HG03354 (cell line): Measurements from ENCODE around the gene APBB1IP.
"Not testable (repeated sequence)": the region's sequence is repeated elsewhere in the genome, so short reads cannot be mapped to it uniquely, and the experiment has no call there.

ENCODE experiments used
- ATAC-seq: cut with Tn5 transposase; IDR thresholded peaks from one replicate; pipeline ENCODE4 v1.9.1; 2021; ENCODE audit warnings: mild to moderate bottlenecking; ENCODE audit not compliant: unreplicated experiment, poor library complexity, severe bottlenecking

Gene APBB1IP, protein sequence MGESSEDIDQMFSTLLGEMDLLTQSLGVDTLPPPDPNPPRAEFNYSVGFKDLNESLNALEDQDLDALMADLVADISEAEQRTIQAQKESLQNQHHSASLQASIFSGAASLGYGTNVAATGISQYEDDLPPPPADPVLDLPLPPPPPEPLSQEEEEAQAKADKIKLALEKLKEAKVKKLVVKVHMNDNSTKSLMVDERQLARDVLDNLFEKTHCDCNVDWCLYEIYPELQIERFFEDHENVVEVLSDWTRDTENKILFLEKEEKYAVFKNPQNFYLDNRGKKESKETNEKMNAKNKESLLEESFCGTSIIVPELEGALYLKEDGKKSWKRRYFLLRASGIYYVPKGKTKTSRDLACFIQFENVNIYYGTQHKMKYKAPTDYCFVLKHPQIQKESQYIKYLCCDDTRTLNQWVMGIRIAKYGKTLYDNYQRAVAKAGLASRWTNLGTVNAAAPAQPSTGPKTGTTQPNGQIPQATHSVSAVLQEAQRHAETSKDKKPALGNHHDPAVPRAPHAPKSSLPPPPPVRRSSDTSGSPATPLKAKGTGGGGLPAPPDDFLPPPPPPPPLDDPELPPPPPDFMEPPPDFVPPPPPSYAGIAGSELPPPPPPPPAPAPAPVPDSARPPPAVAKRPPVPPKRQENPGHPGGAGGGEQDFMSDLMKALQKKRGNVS

DNA sequence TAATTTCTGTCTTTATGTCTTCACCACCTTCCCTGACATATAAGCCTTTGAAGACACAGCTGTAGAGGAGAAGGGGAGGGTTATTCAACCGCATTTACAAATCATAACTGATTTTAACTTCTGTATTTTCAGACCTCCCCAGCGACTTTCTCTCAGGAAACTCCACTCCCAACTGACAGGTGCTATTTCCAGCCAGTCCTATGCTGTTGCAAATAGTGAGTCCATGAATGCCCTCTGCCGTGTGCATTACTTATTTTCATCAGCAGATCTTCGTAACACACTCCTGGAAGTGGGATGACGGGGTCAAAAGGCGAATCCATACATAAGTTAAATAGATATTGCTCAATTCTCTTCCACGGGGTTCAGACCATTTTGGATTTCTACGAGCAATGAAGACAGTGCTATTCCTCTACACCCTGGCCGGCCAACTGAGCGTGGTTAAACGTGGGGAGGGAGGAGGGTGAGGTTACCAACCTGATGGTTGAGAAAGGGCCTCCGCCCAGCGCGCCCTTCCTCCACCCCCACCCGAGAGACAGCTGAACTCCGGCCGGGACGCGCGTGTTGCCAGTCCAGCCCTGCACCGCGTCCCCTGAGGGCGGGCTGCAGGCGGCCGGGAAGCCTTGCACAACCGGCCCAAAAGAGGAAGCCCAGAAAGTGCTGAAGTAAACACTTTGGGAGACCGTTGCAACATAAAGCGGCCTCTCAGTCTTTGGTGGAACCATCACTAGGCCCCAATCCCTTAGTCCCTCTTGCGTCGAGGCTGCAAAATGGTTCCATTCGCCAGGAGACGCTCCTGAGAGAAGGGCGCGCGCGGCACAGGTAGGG, at the start of gene APBB1IP:
APBB1IP (plus strand) TSS at position 705 of the 825 bp plus-strand sequence. CDS start 53,986 bp downstream, outside the sequence.
- peak; percentile 68 for ATAC-seq

DNA sequence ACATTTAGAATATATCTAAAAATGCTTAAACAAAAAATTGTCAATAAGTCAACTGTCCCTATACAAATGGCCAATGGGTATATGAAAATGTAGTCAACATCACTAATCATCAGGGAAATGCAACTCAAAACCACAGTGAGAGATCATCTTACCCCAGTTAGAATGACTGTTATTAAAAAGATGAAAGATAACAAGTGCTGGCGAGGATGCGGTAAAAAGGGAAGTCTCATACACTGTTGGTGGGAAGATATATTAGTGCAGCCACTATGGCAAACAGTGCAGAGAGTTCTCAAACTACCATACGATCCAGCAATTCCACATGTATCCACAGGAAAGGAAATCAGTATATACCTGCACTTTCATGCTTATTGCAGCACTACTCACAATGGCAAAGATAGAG, 48.6 kb upstream of the APBB1IP start:
- no peak for ATAC-seq

DNA sequence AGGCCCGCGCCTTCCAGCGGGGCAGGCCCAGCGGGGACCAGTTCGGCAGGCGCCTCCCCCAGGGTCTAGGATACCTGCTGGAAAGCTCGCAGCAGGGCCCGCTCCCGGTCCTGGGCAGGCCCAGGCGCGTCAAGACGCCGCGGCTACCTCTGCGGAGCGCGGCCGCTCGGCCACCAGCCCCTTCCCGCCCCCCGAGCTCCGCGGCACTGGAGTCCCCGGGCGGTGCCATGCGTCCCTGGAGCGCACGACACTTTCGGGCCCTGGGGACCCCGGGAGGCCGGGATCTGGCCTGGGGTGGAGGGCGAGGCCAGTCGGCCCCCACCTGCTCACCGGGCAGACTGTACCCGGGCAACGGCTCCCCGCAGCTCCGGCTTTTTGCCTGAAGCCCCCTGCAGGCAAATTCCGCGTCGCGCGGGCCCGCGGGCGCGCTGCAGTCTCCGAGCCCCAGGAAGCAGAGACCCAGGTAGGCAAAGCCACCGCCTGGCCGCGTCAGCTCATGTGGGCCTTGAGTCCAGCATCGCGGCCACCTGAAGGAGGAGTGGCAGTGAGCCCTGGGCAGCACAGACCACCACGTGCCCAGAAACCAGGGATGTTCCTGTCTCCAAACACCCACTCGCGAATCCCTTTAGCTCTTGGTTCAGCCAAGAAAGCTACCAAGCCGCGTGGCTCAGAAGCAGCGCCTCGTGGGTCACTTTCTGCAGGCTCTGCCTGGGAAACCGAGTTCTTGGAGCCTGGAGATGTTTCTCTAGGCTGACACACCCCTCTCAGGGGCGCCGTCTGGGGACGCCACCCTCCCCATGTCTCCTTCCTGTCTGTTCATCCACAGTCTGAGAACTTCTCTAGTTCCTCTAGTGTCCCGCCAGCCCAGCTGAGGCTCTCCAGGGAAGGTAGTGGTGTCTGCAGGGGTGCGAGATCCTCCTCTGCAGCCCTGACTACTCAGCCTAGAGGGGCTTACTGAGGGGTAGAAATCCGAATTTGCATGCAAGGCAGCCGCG, 46.1 kb upstream of the APBB1IP start:
- peak; percentile 64 for ATAC-seq

DNA sequence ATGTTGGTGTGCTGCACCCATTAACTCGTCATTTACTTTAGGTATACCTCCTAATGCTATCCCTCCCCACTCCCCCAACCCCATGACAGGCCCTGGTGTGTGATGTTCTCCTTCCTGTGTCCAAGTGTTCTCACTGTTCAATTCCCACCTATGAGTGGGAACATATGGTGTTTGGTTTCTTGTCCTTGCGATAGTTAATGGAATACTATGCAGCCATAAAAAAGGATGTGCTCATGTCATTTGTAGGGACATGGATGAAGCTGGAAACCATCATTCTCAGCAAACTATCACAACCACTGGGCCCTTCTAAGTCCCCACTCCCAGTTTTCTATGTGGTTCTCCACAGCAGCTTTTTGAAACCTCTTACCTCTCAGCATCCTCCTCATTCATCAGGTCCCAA, 39.8 kb upstream of the APBB1IP start:
- not testable (repeated sequence) for ATAC-seq

DNA sequence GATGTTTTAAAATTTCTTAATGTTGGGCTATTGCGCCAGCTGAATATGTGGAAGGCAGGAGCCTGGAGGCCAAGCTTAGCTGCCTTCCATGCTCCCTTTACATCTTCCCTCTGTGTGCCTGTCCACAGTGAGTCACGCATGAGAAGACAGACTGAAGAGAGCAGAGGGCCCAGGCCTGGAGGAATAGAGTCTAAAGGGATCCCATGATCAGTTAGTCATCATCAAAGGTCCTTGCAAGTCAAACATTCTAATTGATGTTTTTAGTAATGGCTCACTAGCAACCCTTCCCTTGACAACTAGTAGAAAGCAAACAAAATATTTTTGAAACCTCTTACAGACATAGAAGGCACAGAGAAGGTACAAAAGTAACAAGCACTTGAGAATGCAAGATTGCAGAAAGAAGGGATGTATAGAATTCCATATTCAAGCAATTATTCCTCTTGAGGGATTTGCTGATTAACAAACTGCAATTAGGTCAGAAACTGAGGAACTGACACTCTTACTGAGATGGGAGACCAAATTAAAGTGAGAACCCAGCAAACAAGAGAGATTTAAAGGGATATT, 30.7 kb upstream of the APBB1IP start:
- ATAC-seq: no peak

DNA sequence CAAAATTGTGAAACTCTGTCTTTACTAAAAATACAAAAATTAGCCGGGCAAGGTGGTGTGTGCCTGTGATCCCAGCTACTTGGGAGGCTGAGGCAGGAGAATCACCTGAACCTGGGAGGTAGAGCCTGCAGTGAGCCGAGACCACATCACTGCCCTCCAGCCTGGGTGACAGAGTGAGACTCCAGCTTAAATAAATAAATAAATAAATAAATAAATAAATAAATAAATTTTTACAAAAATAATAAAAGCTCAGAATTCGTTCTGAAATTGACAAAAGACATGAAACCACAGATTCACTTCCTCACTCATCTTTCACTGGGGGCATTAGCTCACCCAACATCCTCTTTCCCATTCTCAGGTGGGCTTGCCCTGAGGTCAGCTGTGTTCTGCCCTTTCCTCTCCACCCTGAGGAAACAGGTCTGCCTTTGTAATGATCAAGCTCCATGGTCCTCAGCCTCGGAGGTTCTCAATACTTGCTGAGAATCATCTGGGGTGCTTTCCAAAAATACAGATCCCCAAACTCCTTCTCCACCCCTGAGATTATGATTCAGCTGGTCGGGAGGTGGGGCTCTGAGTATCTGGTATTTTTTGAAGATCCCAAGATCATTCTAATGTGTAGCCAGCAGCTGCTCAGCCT, 29.2 kb upstream of the APBB1IP start:
- ATAC-seq: no peak

DNA sequence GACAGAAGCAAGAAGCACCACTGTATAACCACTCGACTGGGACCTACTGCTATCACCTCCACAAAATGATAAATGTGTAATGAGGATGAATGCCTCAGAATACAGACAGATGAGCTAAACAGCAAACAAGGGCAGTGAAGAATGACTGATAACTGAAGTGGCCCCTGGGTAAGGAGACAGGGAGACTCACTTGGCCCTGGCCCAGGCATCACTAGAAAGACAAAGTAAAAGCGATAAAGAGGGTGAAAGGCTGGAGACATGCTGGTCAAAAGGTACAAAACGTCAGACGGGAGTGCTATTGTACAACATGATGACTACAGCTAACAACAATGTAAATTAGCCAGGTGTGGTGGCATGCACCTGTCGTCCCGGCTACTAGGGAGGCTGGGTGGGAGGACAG, 27.8 kb upstream of the APBB1IP start:
- ATAC-seq: no peak

DNA sequence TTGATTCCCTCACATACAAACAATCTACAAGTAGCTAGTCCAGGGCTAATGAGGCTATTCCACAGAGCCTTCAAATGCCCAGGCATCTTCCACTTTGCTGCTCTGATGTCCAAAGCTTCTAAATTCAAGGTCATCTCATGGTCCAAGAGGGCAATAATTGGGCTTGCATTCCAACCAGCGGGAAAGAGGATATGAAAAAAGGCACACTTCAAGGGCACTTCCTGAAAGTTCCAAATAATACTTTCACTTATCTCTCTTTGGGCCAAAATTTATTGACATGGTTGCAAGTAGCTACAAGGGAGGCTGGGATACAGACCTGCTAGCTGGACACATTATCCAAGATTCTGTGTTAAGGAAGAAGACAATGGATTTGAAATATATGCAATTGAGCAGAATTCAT, 25.2 kb upstream of the APBB1IP start:
- no peak for ATAC-seq

DNA sequence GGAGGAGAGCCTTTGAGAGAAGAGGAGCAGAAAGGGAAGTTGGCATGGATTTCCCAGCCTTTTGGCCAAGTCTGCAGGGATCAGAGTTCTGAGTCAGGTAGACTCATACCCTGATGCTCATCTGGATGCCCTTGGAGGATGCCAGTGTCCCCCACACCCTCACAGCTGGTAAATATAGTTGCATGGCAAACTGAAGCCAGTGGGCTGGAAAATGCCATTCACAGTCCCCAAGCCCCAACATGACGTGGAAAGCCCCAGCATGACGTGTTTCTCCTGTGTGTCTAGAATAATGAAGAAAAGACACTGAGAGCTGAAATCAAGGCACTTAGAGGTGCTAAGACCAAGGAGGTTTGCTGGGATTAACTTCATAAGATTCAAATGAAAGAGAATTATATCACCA, 24.8 kb upstream of the APBB1IP start:
- ATAC-seq: no peak

DNA sequence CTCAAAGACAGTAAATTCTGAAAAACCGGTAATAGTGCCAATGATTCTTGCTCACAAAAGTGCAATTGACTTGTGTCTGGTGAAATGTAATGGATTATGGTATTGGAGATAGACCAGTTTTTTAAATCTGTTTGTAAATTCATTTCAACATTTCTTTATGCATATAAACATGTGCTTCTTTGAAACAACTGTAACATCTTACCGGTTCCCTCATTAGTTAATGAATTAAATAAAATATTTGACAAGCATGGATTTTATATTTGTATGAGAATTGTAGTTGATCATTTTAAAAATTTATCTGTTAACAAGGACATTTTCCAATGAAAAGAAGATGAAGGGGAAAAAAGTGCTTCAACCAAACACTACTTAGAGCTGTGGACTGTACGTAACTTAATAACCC, 21.0 kb upstream of the APBB1IP start:
- ATAC-seq: no peak

DNA sequence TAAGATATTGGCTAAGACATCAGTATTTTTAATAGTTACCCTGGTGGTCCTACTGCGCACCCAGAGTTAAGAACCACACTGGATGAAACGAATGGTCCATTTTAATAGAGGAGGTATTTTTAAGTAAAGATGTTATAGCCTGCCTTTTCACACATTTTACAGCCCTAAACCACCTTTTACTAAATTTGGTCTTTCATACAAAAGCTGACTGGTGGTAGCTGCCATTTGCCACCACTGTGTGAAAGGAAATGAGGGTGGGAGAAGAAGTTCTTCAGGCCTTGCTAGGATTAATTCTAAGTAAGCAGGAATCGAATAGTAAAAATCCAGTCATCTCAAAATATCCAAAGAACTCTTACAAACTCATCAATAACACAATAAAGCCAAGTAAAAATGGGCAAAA, 15.2 kb upstream of the APBB1IP start:
- no peak for ATAC-seq

DNA sequence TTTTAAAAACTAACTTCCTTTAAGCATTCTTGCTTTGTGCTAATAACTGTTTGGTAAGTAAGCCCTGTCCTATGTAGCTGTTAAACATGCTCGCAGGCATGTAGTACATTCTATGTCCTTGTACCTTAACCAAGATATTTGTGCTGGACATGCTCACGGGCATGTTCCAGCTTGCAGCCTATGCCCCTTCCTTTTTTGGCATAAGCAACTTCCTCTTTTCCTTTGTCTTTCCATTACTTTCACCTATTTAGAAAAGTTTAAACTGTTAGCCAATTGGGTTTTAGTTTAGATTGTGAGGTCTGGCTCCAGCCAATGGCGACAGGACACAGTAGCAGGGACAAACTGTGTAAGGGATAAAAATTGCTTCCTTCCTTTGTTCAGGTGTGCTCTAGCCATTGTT, 14.4 kb upstream of the APBB1IP start:
- no peak for ATAC-seq

DNA sequence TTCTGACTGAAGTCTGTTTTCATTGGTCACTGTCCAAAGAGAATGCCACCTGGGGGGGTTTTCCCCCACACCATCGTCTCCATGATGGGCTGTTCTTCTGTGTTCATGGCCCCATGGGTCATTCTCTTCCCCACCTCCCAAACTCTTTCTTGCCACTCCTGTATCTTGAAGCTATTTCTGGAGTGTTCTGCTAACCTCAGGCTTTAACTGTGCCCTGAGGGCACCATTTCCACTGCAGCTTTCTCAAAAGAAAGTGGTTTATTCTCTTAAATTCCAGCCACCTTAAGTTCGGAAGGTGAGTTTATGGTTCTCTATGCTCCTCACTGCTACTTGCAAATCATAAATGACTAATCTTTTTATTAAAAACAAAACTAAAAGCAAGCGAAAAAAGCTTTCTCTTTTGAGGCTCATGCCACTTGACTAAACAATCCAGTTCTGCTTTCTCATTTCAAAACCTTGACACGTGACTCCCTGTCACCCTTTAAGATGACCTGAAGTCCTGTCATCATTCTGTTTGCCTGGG, 7.4 kb upstream of the APBB1IP start:
- peak; percentile 93 for ATAC-seq

DNA sequence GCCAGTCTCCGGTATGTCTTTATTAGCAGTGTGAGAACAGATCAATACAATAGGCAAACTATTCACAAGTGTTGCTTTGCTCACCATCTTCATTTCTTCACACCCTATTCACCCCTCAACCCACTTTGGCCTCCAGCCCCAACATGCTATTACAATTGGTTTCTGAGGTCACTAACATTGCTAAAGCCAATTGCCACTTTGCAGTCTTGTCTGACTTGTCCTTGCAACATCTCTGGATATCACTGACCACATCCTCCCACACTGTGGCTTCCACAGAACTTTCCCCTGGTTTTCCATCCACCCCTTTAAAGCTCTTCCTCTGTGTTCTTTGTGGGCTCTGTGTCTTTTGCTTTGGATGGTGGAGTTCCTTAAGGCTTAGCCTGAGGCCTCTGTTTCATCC, 5.2 kb upstream of the APBB1IP start:
- no peak for ATAC-seq

DNA sequence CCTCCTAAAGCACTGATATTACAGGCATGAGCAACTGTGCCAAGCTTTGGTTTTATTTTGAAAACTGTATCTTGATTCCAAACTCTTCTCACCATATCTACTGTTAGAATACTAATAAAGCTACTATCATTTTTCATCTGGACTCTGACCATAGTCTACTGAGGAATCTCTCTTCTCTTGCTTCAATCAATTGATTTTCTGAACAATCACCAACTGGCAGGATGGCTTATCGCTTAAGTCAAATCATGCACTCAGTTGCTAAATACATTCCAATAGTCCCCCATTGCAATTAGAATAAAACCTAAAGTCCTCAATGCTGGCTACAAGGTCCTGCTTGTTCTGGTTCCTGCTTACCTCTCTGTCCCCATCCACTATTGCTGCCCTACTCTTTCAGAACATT, 2.3 kb upstream of the APBB1IP start:
- no peak for ATAC-seq

DNA sequence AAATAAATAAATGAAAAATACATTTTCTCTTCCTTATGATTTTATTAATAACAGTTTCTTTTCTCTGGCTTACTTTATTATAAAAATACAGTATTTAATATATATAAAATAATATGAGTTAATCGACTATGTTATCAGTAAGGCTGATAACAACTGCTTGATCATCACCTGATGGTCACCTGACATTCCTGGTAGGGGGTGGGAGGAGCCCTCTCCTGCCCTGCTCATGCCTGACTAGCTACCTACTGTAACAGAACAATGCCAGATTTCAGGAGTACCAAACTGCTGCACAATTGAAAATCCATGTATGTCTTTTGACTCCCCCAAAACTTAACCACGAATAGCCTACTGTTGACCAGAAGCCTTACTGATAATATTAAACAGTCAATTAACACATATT, 1.3 kb upstream of the APBB1IP start:
- no peak for ATAC-seq

DNA sequence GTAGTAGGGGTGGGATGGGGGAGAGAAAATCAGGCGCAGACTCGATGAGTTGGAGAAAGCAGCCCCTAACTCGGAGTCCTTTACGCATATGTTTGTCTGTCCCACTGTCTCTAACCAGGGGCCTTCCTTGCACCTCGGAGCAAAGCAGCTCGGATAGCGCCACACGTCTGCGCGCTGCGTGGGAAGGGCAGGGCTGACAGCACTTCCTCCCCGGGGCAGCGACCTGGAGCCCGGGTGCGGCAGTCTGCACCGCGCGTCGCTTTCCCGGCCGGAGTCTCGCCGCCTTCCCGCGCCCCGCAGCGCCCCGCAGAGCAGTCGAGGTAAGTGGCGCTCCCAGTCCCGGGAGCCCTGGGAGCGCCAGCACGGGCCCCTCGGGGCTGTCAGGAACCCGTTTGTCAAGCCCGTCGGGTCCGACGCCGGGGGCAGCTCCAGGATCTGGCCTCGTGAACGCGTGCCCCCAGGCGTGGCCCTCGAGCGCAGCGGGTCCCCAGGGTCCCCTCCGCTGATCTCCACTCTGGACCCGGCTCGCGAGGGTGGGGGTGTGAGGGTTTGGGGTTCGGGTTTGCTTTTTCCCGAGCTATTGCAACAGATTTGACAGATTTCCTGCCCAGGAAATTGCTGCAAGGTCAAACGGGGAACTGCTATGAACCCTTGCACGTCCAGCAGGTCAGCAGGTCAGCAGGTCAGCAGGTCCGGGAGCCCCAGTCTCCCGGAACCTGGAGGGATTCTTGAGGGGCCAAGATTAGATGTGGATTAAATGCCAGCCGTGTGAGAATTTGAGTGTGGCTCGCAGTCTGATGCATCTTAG, 597 bp downstream of the APBB1IP start:
- ATAC-seq: peak; percentile 59
